SK-N-MC (cell line): ENCODE results near the gene AFF3.

Source experiments
- DNase-seq: peaks from one replicate; pipeline ENCODE4 v3.0.0-alpha.2; 2011; ENCODE audit warnings: low read depth, low spot score
- H3K27ac ChIP-seq: fragments of 200-600 bp; sonication (generic); 2 replicates; pipeline ENCODE4 v1.5.1; 2016; ENCODE audit warnings: mixed run types
- H3K36me3 ChIP-seq: fragments of 200-600 bp; sonication (generic); 2 replicates; pipeline ENCODE4 v1.6.1; 2017; ENCODE audit warnings: antibody characterized with exemption, low read length, mixed read lengths; ENCODE audit not compliant: insufficient read depth
- H3K4me3 ChIP-seq: fragments of 200-600 bp; sonication (generic); 2 replicates; pipeline ENCODE4 v1.5.1; 2016
- H3K9ac ChIP-seq: fragments of 200-600 bp; sonication (generic); 2 replicates; pipeline ENCODE4 v1.8.0; 2017; ENCODE audit warnings: mixed run types, mixed read lengths; ENCODE audit not compliant: insufficient read length
- H3K9me3 ChIP-seq: fragments of 200-600 bp; sonication (generic); 2 replicates; pipeline ENCODE4 v1.6.1; 2017; ENCODE audit warnings: low read depth, mild to moderate bottlenecking, antibody characterized with exemption, low read length, moderate library complexity, mixed read lengths
- EZH2 ChIP-seq: fragments of 200-600 bp; sonication (generic); IDR thresholded peaks from one replicate; pipeline ENCODE4 v1.6.1; 2017; ENCODE audit warnings: antibody characterized with exemption
- FOXP2 ChIP-seq: optimal IDR thresholded peaks from 2 replicates; pipeline ENCODE3; 2011; ENCODE audit warnings: mild to moderate bottlenecking, moderate library complexity; ENCODE audit not compliant: insufficient read depth; ENCODE audit errors: extremely low read length, control extremely low read depth
- POLR2AphosphoS5 ChIP-seq: IDR thresholded peaks from 2 replicates; pipeline ENCODE4 v1.6.1; 2012; ENCODE audit warnings: mild to moderate bottlenecking, low read depth, low read length, borderline replicate concordance

Gene AFF3

DNA sequence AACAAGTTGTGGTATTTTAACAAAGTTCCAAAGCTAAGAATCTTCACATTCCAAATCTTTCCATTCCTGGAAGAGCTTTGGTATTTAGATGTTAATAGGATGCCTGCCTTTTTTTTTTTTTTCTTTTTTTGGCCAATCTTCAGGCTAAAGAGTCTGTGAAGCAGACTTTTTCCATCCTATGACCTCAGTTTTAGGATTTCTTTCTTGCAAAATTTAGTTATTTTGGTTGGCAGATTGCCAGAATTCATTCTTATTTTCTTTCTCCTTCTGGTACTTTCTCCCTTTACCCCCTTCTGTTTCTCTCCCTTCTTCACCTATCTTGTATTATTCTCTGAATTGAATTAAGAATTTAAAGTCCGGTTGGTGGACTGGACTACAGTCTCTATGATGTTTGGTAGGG, 434.8 kb downstream of the AFF3 start:
- no peak overlapping the region for H3K27ac ChIP-seq
- no peak overlapping the region for H3K4me3 ChIP-seq
- no peak for TF ChIP-seq POLR2AphosphoS5
- no peak for TF ChIP-seq EZH2
- no peak for TF ChIP-seq FOXP2
- no peaks in the 10 kb centered on the region for H3K9me3 ChIP-seq
- no peak for DNase-seq
- H3K9ac ChIP-seq = no peak overlapping the region
- H3K36me3 ChIP-seq = no peaks in the 10 kb centered on the region

DNA sequence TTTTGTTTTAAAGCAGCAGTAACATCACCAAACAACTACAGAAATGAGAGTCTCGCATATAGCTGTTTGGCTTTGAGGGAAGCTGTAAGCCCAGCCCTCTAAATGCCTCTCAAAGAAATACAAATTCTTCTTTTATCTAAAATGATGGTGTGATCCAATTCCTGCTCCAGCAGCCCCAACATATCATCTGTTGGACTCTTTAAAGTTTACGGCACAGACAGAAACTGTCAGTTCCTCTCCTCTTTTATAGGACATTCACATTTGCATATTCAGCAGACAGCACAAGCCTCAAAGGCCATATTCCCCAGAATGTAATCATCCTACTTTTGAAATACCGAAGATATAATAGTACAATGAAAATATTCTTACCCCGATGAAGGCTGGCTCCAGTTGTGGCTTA, 435.7 kb downstream of the AFF3 start:
- DNase-seq = no peak
- TF ChIP-seq EZH2 (no peak), POLR2AphosphoS5 (no peak), FOXP2 (no peak)
- Histone ChIP-seq H3K9ac (no peak overlapping the region), H3K4me3 (no peak overlapping the region), H3K27ac (no peak overlapping the region), H3K9me3 (no peaks in the 10 kb centered on the region), H3K36me3 (no peaks in the 10 kb centered on the region)

DNA sequence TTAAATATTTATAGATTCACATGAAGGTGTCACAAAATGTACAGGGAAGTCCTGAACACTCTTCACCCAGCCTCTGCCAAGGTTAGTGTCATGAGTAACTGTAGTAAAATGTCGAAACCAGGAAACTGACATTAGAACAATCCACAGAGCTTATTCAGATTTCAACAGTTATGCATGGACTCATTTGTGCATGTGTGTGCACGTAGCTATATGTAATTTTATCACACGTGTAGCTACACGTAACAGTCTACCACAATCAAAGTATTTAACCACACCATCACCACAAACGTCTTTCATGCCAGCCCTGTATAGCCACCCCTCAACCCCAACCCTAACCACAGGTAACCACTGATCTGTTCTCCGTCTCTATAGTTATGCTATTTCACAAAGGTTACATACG, 440.9 kb downstream of the AFF3 start:
- Histone ChIP-seq H3K36me3 (no peaks in the 10 kb centered on the region), H3K4me3 (no peak overlapping the region), H3K9ac (no peak overlapping the region), H3K9me3 (no peaks in the 10 kb centered on the region), H3K27ac (no peak overlapping the region)
- TF ChIP-seq FOXP2 (no peak), POLR2AphosphoS5 (no peak), EZH2 (no peak)
- DNase-seq = no peak

DNA sequence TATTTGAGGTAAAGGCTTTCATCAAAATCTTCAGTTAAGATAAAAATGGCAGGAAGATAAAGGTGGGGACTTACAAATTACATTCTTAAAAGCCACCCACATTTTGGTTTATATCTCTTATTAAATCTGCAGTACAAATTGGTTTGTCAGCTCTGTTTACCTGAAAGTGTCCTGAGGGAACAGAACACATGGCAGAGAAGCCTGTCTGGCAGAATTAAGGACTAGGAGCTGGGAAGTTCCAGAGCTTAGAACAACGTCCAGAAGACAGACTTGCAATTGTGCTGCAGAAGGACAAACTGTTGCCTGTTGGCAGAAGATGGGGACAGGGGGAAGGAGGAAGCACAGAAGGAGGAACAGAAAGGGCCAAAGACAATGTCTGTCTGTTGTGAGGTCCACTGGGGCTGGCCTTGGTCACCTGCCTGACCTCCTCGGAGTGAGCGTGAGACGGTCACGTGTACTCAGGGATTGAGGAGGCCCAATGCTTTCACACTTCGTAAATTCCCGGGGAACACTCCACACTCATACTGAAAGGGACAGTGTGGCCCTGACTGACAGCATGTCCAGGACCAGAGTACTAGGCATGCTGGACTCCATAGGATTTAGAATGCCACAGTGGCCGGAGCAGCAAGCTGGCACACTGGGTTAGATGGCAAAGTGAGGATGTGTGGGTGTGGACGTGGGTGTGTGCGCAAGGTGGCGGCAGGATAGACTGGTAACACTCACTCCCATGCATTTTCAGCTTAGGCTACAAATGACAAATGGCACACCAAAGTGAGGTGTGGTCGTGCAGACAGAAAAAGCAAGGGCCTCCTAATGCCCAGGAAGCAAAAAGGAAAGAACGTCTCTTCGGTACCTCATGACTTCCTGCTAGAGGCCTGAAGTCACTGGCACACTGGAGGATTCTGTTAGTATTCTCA, 441.6 kb downstream of the AFF3 start:
- H3K27ac ChIP-seq = no peak overlapping the region
- H3K4me3 ChIP-seq = no peak overlapping the region
- TF ChIP-seq EZH2 (no peak), FOXP2 (no peak), POLR2AphosphoS5 (no peak)
- no peak for DNase-seq
- no peaks in the 10 kb centered on the region for H3K36me3 ChIP-seq
- no peak overlapping the region for H3K9ac ChIP-seq
- H3K9me3 ChIP-seq = no peaks in the 10 kb centered on the region

DNA sequence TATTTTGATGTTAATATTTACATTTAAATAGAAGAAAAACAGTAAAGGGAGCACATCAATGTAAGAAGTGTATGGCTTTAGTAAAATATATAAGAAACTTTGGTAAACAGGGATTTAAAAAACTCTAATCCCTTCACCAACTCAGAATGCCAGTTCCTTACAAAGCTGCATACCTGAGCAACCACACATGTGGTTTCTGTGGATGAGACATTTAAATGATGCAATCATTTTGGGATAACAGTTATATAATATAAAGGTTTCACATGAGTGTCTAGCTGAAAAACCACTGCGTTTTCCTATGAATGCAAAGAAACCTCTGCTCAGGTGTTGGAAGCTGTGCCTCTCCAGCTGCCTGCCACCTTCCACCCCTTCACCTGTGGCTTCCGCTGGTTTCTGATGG, 443.5 kb downstream of the AFF3 start:
- Histone ChIP-seq H3K4me3 (no peak overlapping the region), H3K27ac (no peak overlapping the region), H3K36me3 (no peaks in the 10 kb centered on the region), H3K9me3 (no peaks in the 10 kb centered on the region), H3K9ac (no peak overlapping the region)
- TF ChIP-seq EZH2 = no peak
- no peak for TF ChIP-seq FOXP2
- no peak for DNase-seq

DNA sequence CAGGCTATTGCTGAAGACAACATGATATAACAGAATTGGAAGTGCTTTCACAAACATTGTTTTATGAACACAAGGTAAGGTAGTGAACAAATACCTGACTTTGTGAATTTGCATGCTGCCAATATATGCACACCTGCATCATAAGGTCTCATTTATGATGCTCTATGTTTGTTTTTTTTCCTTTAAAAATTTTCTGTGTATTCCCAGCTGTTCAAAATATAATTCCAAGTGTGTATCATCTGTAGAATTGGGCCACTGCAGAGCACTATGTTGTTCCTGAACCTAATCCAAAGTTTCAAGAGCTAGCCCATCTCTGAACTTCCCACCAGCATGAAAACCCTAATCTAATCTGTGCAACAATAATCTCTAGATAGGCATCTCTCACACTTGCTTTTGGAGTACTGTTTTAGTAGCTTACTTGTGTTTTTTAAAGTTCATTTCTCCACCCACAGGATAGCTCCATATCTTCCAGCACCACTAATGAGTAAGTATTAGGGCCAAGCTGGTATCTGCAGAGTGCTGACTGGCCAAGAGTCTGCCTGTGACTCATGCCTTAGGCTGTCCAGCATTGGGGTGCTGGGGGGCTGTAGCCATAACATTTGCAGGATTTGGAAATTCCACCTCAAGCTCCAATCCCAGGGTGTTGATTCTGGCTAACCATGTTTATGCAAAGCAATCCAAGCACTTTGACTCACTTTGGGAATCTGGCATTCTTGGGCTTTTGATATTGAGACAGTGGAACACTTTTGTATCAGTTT, 444.4 kb downstream of the AFF3 start:
- H3K36me3 ChIP-seq = no peaks in the 10 kb centered on the region
- no peak overlapping the region for H3K4me3 ChIP-seq
- H3K9ac ChIP-seq = no peak overlapping the region
- H3K9me3 ChIP-seq = no peaks in the 10 kb centered on the region
- DNase-seq = no peak
- TF ChIP-seq FOXP2 (no peak), POLR2AphosphoS5 (no peak), EZH2 (no peak)
- no peak overlapping the region for H3K27ac ChIP-seq

DNA sequence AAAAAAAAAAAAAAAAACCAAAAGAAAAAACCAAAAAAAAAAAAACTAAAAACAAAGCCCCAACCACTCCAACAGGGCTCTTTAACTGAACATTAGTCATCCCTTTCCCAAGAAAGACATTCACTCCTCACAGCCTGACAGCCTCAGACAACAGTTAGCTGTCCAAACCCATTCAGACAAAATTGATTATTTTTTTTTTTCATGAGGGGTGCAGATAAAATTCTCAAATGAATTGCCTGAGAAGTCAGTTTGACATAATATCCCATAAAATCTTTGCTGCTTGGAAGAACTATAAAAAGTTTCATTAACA, 446.5 kb downstream of the AFF3 start:
- Histone ChIP-seq H3K9ac (no peak overlapping the region), H3K4me3 (no peak overlapping the region), H3K36me3 (no peaks in the 10 kb centered on the region), H3K9me3 (no peaks in the 10 kb centered on the region), H3K27ac (no peak overlapping the region)
- no peak for DNase-seq
- no peak for TF ChIP-seq POLR2AphosphoS5
- TF ChIP-seq FOXP2 = no peak
- TF ChIP-seq EZH2 = no peak

DNA sequence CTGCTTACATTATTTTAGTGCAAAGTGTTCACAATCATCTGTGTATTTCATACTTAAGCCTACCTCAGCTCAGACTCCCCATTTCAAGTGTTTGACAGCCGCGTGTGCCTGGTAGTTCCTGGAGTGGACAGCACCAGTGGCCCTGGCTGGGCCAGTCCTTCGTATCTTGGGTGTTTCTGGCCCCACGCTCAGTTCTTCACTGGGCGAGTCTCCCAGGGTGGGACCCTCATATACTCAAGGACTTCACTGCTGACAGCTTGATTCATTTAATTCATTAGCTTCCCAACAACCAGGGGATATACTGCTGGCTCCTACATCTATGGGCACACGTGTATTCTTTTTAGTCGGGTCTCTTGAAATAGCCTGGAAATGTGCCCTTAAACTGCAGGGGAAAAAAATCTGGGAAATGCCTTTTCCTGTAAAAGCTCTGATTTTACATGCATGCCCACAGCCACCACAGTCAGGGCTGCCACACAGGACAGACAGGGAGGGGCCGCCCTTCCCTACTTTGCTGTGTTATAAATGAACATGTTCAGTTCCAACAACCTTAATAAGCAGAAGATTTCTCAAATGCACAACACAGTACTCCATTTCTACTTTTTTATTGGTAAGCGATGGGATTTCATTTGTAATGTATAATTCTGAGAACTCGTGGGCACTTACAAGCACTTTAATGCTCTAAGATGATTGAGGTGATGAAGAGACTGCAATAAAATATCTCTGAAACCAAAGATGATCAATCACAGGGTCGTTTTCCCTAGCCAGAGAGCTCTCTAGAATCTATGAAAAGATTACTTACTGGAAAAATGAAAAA, 447.1 kb downstream of the AFF3 start:
- H3K9me3 ChIP-seq = no peaks in the 10 kb centered on the region
- no peak overlapping the region for H3K9ac ChIP-seq
- H3K27ac ChIP-seq = no peak overlapping the region
- H3K4me3 ChIP-seq = no peak overlapping the region
- no peaks in the 10 kb centered on the region for H3K36me3 ChIP-seq
- DNase-seq = no peak
- TF ChIP-seq POLR2AphosphoS5 (no peak), EZH2 (no peak), FOXP2 (no peak)

DNA sequence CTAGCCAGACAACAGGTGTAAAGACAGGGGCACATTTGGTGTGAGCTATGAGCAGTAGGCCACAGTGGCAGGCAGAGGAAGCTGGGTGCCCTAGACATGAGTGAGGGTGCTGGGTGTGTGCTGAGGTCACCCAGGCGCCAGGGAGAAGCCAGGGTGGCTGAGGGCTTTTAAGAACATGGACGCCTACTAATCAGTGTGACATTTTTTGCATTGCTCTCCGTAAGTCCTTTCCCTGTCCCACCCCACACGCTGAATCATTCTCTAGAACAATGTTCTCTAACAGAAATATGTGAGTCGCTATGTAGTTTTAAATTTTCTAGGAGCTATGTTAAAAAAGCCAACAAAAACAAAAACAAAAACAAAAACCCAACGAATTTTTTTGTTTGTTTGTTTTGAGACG, 448.1 kb downstream of the AFF3 start:
- DNase-seq = no peak
- H3K27ac ChIP-seq = no peak overlapping the region
- no peaks in the 10 kb centered on the region for H3K36me3 ChIP-seq

More for the DNA sequence above, 448.1 kb downstream of the AFF3 start:
- TF ChIP-seq POLR2AphosphoS5 = no peak
- no peak for TF ChIP-seq FOXP2
- no peak for TF ChIP-seq EZH2
- Histone ChIP-seq H3K4me3 (no peak overlapping the region), H3K9ac (no peak overlapping the region), H3K9me3 (no peaks in the 10 kb centered on the region)
